Measurements from ENCODE around the gene PCGF3.
"Not testable (repeated sequence)": the region's sequence is repeated elsewhere in the genome, so short reads cannot be mapped to it uniquely, and the experiment has no call there.

Gene PCGF3

GRCh38 chr4:795726-796119, 90.1 kb downstream of the PCGF3 start:
- no peak for DNase-seq (ENCODE audit: low read depth, low spot score)

- no peak for DNase-seq (ENCODE audit: low read depth, low spot score)
These were observed 90.6 kb downstream of the PCGF3 start for GRCh38 chr4:796206-796605.

GRCh38 chr4:797066-797465, 91.4 kb downstream of the PCGF3 start:
- DNase-seq (ENCODE audit: low read depth, low spot score), result no peak

- DNase-seq (ENCODE audit: low read depth, low spot score), result no peak
These were observed 95.9 kb downstream of the PCGF3 start for GRCh38 chr4:801436-802124.

- DNase-seq (ENCODE audit: low read depth, low spot score), result no peak
These were observed 98.3 kb downstream of the PCGF3 start for GRCh38 chr4:803884-804283.

GRCh38 chr4:804804-805203, 99.2 kb downstream of the PCGF3 start:
- DNase-seq (ENCODE audit: low read depth, low spot score), result no peak

GRCh38 chr4:806979-807378, 101.3 kb downstream of the PCGF3 start:
- not testable (repeated sequence) for DNase-seq (ENCODE audit: low read depth, low spot score)

- DNase-seq (ENCODE audit: low read depth, low spot score), result no peak
These were observed 102.2 kb downstream of the PCGF3 start for GRCh38 chr4:807792-808191.

GRCh38 chr4:808860-809570, 103.4 kb downstream of the PCGF3 start:
- no peak for DNase-seq (ENCODE audit: low read depth, low spot score)

GRCh38 chr4:813900-814299, 108.3 kb downstream of the PCGF3 start:
- DNase-seq (ENCODE audit: low read depth, low spot score), result no peak

GRCh38 chr4:814312-814850, 108.7 kb downstream of the PCGF3 start:
- no peak for DNase-seq (ENCODE audit: low read depth, low spot score)

GRCh38 chr4:815464-816146, 110.0 kb downstream of the PCGF3 start:
- no peak for DNase-seq (ENCODE audit: low read depth, low spot score)

GRCh38 chr4:818106-818921, 112.7 kb downstream of the PCGF3 start:
- no peak for DNase-seq (ENCODE audit: low read depth, low spot score)

GRCh38 chr4:819401-820229, 114.0 kb downstream of the PCGF3 start:
- no peak for DNase-seq (ENCODE audit: low read depth, low spot score)
